Measurements from ENCODE around the gene POLK.

DNA sequence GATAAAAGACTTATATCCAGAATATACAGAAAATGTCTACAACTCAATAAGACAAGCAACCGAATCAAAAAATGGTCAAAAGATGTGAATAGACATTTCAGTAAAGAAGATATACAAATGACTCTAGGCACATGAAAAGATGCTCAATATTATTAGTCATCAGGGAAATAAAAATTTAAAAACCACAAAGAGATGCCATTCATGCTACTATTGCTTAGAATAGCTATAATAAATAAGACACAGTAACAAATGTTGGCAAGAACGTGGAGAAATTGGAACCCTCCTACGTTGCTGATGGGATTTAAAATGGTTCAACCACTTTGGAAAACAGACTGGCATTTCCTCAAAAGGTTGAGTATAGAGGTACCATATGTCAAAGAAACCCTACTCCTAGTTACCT is 39.8 kb downstream of the POLK start:
- TF ChIP-seq POLR2A (IDR thresholded peaks at IDR 0.05) (no peak), POLR2AphosphoS5 (IDR thresholded peaks at IDR 0.05) (no peak), CTCF (IDR thresholded peaks at IDR 0.05) (no peak)

Measured in breast epithelium (tissue), 3 donors.